ENCODE data around the gene PRKAR1B.
A peak's percentile ranks its signal among the peaks of the same experiment; 100 is the strongest.

Gene PRKAR1B

GRCh38 chr7:521221-522070 lies 205.6 kb downstream of the PRKAR1B start:
- DNase-seq (ENCODE audit: low read depth) = peak; percentile 19

DNA sequence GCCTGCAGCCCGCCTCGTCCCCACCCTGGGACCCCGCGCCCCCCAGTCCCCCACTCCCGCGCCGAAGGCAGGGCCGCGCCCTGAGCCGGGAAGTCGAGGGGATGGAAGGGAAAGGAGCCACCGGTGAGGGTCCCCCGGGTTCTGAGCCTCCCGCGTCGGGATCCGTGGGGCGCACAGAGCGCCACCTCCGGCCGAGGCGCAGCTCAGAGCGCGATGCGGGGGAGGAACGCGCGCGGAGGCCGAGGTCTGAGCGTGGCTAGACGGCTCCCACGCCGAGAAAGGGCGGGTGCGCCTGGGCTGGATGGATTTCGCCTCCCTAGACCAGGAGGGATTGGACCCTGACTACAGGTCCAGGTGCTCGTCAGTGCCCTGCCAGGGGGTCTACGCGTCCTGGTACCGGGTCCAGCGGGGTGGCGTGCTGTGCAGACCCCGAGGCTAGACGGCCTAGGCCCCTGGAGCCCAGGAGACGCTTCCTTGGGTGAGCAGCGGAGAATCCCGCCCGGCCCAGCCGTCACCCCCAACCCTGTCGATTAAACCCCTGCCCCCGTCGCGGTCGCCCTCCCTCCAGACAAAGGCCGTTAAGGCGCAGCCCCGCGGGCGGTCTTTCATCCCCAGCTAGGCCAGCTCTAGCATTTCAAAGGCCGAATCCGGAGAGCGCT lies 206.4 kb downstream of the PRKAR1B start:
- no peak for DNase-seq (ENCODE audit: low read depth)

DNA sequence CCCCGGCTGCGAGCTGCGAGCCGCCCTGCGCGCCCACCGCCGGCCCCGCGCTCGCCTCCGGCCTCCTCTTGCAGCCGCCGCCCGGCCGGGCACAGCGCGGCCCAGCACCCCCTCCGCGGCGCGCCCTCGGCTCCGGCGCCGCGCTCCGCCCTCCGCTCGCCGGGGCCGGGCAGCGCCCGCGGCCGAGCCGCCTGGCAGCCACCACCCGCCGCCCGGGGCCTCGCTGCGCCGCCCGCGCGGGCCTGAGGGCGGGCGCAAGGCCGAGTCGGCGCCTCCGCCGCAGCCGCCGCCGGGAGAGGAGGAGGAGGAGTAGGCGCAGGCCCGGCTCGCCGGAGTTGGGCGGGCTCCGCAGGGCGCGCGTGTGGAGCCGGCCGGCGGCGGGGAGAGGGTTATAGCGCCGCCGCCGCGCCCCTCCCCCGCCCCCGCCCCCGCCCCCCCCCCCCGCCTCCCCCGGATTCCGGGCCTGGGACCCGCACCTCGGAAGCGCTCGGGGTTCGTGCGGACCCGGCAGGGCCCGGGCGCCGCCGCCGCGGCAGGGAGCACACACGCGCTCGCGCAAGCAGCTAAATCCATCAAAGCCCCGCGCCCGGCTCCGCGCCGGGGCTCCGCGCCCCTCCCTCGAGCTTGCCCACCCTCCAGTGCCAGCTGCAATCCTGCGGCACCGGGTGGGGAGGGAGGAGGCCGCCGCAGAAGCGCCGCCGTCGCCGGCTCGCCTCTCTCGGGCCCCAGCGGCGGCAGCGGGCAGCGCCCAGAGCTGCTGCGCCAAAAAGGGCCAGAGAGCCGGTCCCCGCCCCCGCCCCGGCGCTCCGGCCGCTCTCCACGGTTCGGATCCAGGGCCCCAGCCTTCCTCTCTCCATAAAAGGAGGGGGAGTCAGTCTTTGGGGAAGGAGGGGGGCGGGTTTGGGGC lies 207.3 kb downstream of the PRKAR1B start, which contains the start of gene PDGFA:
Gene PDGFA (minus strand): TSS at position 363 of the 907 bp plus-strand sequence. CDS start 845 bp downstream, outside the sequence.
- peak; percentile 31 for DNase-seq (ENCODE audit: low read depth)

DNA sequence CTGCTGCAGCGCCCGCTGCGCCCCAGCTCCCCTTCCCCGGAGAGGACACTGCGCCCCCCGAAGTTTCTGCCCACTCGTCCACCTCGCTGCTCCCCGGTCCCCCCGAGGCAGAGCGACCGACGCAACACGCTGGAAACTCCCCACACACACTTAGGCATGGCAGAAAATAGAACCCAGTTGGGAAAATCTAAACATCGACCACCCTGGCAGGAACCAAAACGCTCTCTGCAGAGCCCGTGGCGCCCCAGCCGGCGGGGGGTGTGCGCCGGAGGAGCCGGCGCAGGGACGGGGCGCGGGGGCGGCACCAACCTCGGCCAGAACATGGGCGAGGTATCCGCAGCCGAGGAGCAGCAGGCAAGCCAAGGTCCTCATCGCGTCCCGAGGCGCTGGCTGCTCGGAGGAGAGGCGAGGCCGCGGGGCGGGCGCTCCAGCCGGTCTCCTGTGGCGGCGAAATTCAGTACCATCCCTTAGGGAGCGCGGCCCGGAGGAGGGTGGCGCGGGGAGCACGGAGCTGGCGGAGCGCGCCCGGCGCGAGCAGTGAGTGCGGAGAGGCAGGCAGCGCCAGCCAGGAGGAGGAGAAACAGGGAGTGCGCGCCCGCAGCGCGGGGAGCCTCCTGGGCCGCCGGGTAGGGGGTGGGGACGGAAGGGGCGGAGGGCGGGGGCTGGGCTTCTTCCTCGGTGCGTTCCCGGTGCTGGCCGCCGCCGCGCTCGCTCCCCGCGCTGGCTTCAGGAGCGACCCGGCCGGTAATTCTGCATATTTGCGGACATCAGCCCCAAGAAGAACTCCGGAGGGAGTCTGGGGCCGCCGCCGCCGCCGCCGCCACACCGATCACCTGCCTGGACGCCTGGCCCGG lies 208.2 kb downstream of the PRKAR1B start:
- peak; percentile 47 for DNase-seq (ENCODE audit: low read depth)

GRCh38 chr7:517774-518629 lies 209.1 kb downstream of the PRKAR1B start:
- DNase-seq (ENCODE audit: low read depth) = peak; percentile 47

DNA sequence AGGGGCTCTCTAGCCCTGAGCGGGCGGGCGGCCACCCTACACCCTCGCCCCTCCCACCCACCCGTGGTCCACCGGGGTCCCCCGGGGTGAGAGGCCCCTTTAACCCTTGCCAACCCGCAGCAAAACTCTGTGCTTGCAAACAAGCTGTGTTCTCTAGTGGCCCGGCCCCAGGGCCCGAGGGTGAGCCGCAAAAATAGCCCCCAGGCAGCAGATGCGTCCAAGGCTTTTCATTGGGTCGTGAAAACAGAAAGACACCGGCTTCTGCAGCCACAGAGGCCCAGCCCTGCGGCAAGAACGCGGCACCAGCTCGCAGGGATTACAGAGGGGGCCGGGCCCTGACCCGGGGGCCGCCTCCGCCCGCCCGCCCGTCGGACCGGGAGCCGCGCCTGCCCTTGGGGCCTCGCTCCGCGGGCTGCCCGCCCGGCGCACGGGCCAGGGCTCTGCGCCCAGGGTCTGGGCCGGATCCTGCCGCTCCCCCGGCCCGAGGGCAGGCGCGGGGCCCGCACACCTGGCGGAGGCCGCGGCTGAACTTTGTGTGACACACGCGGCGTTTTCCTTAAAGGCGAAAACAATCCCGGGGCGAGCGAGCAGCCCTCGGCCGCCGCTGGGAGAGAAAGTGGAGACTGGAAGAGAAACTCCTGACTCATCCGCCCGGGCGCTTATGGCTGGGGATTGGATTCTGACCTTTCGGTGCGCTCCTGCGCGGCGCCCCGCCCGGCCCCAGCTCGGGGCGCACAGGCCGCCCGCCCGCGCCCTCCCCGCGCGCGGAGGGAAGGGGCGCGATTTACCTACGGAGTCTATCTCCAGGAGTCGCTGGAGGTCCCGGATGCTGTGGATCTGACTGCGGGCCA lies 210.2 kb downstream of the PRKAR1B start:
- peak; percentile 78 for DNase-seq (ENCODE audit: low read depth)

- no peak for DNase-seq (ENCODE audit: low read depth)
Observed at GRCh38 chr7:516216-516605, 210.9 kb downstream of the PRKAR1B start.

DNA sequence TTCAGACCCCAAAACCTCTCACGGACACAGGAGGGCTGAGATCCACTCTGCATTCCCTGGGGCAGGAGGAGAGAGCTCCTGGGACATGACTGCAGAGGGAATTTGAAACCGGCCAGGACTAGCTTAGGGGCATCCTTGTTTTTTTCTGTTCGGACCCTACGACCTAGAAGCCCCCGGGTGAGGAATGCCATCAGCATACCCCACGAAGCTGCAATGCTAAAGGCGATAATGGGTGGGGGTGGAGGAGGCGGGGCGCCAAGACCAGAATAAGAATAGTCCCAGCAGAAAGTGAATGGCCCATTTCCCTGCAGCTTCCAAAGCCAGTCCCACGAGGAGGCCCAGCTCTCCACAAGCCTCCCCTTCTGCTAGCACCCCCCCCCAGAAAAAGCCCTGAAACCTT lies 211.5 kb downstream of the PRKAR1B start:
- DNase-seq (ENCODE audit: low read depth) = no peak

- no peak for DNase-seq (ENCODE audit: low read depth)
Observed at GRCh38 chr7:514651-515598, 212.2 kb downstream of the PRKAR1B start.

- DNase-seq (ENCODE audit: low read depth) = no peak
Observed at GRCh38 chr7:514242-514641, 212.8 kb downstream of the PRKAR1B start.

GRCh38 chr7:513521-514166 lies 213.4 kb downstream of the PRKAR1B start:
- peak; percentile 31 for DNase-seq (ENCODE audit: low read depth)

- no peak for DNase-seq (ENCODE audit: low read depth)
Observed at GRCh38 chr7:512541-513311, 214.4 kb downstream of the PRKAR1B start.

DNA sequence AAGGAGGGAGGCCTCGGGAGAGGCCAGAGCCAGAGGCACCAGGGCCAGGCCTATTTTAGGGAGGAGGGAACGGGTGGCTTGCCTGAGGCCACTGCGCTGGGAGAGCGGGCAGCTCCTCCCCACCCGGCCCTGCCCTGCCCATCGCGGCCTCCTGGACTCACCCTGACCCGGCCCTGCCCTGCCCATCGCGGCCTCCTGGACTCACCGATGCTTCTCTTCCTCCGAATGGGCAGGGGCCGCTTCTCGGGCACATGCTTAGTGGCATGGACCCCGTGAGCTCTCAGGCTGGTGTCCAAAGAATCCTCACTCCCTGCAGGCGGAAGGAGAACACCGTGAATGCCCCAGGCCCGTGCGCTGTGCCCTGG lies 215.0 kb downstream of the PRKAR1B start:
- no peak for DNase-seq (ENCODE audit: low read depth)

- DNase-seq (ENCODE audit: low read depth) = no peak
Observed at GRCh38 chr7:511476-512145, 215.5 kb downstream of the PRKAR1B start.

GRCh38 chr7:510782-511281 lies 216.2 kb downstream of the PRKAR1B start:
- DNase-seq (ENCODE audit: low read depth) = no peak

- DNase-seq (ENCODE audit: low read depth) = no peak
Observed at GRCh38 chr7:510131-510481, 217.0 kb downstream of the PRKAR1B start.

All from stromal cell of bone marrow (primary cell).